GM23338 (cell line): ENCODE results near the gene VGLL4. TPM values are rescaled to one million over a fixed set of nuclear protein-coding genes. Genes with fewer than 3 reads are reported as not detected.

Experiments used
- CREB1 ChIP-seq: fragments of 250-450 bp; sonication (Bioruptor Pico); IDR thresholded peaks from 2 replicates; pipeline ENCODE4 v1.5.0; 2020; ENCODE audit warnings: low read depth, mild to moderate bottlenecking, moderate library complexity
- CTCF ChIP-seq, 2 experiments: fragments of 200-600 bp in 1 of 2; sonication (generic) in 1 of 2; conservative IDR thresholded peaks; 2 replicates each; pipeline versions ENCODE4 v1.5.1 to v1.6.1; 2016 to 2017; ENCODE audit warnings: antibody characterized with exemption in 2 of 2, low read depth in 2 of 2, mild to moderate bottlenecking in 2 of 2, moderate library complexity in 1 of 2
- ETS1 ChIP-seq: IDR thresholded peaks from 2 replicates; pipeline ENCODE4 v1.6.1; 2016; ENCODE audit warnings: antibody characterized with exemption
- NANOG ChIP-seq: IDR thresholded peaks from 2 replicates; pipeline ENCODE4 v1.6.1; 2016; ENCODE audit warnings: antibody characterized with exemption, borderline replicate concordance
- REST ChIP-seq: IDR thresholded peaks from one replicate; pipeline ENCODE4 v1.6.1; 2018; ENCODE audit warnings: antibody characterized with exemption; ENCODE audit not compliant: unreplicated experiment
- ZNF114 ChIP-seq: fragments of 250-450 bp; sonication (Bioruptor Pico); IDR thresholded peaks from 2 replicates; pipeline ENCODE4 v1.5.0; 2020; ENCODE audit warnings: mild to moderate bottlenecking, moderate library complexity
- ZNF331 ChIP-seq: fragments of 250-450 bp; sonication (Bioruptor Pico); IDR thresholded peaks from 2 replicates; pipeline ENCODE4 v1.5.0; 2020; ENCODE audit warnings: low read depth, mild to moderate bottlenecking, moderate library complexity
- polyA plus RNA-seq: library from polyadenylated mRNA; unstranded; fragments of >200 nt; fragmentation: Nextera tagmentation; extraction: Ambion mirVana; gene quantifications from 2 replicates; pipeline ENCODE4 v1.2.1, GENCODE V29; 2016
- total RNA-seq: library from RNA; depleted of rRNA; stranded (reverse); fragments of >200 nt; shearing (Covaris generic); gene quantifications from 2 replicates; pipeline ENCODE4 v1.2.3, GENCODE V29; 2014
- TF ChIP-seq, protein P1 (sequence below): fragments of 250-450 bp; sonication (Bioruptor Pico); IDR thresholded peaks from 2 replicates; pipeline ENCODE4 v1.5.0; 2020; ENCODE audit warnings: mild to moderate bottlenecking, moderate library complexity

VGLL4 gene
- total and polyA plus RNA-seq, 2 experiments from 2014 or later: 20.8 to 45.9 TPM

- TF ChIP-seq, protein P1, sequence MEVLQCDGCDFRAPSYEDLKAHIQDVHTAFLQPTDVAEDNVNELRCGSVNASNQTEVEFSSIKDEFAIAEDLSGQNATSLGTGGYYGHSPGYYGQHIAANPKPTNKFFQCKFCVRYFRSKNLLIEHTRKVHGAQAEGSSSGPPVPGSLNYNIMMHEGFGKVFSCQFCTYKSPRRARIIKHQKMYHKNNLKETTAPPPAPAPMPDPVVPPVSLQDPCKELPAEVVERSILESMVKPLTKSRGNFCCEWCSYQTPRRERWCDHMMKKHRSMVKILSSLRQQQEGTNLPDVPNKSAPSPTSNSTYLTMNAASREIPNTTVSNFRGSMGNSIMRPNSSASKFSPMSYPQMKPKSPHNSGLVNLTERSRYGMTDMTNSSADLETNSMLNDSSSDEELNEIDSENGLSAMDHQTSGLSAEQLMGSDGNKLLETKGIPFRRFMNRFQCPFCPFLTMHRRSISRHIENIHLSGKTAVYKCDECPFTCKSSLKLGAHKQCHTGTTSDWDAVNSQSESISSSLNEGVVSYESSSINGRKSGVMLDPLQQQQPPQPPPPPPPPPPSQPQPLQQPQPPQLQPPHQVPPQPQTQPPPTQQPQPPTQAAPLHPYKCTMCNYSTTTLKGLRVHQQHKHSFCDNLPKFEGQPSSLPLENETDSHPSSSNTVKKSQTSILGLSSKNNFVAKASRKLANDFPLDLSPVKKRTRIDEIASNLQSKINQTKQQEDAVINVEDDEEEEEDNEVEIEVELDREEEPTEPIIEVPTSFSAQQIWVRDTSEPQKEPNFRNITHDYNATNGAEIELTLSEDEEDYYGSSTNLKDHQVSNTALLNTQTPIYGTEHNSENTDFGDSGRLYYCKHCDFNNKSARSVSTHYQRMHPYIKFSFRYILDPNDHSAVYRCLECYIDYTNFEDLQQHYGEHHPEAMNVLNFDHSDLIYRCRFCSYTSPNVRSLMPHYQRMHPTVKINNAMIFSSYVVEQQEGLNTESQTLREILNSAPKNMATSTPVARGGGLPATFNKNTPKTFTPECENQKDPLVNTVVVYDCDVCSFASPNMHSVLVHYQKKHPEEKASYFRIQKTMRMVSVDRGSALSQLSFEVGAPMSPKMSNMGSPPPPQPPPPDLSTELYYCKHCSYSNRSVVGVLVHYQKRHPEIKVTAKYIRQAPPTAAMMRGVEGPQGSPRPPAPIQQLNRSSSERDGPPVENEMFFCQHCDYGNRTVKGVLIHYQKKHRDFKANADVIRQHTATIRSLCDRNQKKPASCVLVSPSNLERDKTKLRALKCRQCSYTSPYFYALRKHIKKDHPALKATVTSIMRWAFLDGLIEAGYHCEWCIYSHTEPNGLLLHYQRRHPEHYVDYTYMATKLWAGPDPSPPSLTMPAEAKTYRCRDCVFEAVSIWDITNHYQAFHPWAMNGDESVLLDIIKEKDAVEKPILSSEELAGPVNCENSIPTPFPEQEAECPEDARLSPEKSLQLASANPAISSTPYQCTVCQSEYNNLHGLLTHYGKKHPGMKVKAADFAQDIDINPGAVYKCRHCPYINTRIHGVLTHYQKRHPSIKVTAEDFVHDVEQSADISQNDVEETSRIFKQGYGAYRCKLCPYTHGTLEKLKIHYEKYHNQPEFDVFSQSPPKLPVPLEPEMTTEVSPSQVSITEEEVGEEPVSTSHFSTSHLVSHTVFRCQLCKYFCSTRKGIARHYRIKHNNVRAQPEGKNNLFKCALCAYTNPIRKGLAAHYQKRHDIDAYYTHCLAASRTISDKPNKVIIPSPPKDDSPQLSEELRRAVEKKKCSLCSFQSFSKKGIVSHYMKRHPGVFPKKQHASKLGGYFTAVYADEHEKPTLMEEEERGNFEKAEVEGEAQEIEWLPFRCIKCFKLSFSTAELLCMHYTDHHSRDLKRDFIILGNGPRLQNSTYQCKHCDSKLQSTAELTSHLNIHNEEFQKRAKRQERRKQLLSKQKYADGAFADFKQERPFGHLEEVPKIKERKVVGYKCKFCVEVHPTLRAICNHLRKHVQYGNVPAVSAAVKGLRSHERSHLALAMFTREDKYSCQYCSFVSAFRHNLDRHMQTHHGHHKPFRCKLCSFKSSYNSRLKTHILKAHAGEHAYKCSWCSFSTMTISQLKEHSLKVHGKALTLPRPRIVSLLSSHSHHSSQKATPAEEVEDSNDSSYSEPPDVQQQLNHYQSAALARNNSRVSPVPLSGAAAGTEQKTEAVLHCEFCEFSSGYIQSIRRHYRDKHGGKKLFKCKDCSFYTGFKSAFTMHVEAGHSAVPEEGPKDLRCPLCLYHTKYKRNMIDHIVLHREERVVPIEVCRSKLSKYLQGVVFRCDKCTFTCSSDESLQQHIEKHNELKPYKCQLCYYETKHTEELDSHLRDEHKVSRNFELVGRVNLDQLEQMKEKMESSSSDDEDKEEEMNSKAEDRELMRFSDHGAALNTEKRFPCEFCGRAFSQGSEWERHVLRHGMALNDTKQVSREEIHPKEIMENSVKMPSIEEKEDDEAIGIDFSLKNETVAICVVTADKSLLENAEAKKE (CRISPR knock-in tag): no peak
- TF ChIP-seq ZNF114 (CRISPR knock-in tag) (no peak), CTCF (conservative IDR thresholded peaks at IDR 0.05; ENCODE audit: low read depth in 2 of 2) (no peak), NANOG (no peak), CREB1 (no peak), ETS1 (no peak), REST (no peak), ZNF331 (no peak)
Observed at GRCh38 chr3:11532931-11533391, 110.8 kb downstream of the VGLL4 start (continued).
